MM.1S (cell line): Measurements from ENCODE around the gene SSX2IP.

Experiments
- CTCF ChIP-seq: fragments of 300-600 bp; sonication (generic); IDR thresholded peaks from 2 replicates; pipeline ENCODE4 v1.5.1; 2016; ENCODE audit warnings: antibody characterized with exemption, low read length, mixed read lengths
- EZH2 ChIP-seq: fragments of 300-600 bp; sonication (generic); optimal IDR thresholded peaks from 2 replicates; pipeline ENCODE3; 2017; ENCODE audit warnings: low read depth, mild to moderate bottlenecking, antibody characterized with exemption, low read length, mixed read lengths
- EZH2phosphoT487 ChIP-seq: fragments of 300-600 bp; sonication (generic); IDR thresholded peaks from 2 replicates; pipeline ENCODE4 v1.6.1; 2018; ENCODE audit warnings: antibody characterized with exemption, low read length

- TF ChIP-seq EZH2 (no peak), CTCF (no peak), EZH2phosphoT487 (no peak)
Measured at GRCh38 chr1:84700070-84700469, 9.8 kb upstream of the SSX2IP start.
